ENCODE measurements around the gene ANKS1A.

ANKS1A gene

DNA sequence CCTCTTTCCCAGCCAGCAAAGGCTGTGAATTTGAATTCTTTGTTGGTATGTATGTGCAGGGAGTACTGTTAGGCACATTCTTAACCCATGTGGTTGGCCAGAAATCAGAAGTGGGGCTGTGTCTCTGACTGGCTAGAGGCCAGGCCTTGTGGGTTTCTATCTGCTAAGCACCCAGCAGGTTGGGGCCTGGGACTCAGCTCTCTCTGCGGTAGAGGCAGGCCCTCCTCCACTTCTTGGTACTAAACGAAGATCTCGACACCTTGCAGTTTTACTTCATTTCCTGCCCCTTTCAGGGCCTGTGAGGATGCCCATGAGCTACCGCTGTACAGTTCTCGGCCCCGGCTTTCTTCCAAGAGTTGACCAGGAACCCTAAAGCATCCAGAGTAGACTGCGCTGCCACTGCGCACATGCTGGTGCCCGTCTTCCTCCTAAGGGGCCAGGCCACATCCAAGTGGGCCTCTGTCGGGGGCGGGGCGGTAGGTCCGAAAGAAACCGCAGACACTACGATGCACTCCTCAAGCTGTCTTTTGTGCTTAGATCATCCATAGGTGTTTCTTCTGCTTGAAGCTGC lies 201.0 kb downstream of the ANKS1A start:
- Histone ChIP-seq H3K36me3 (ENCODE audit: control insufficient read depth, low read length) (no peaks in the 10 kb centered on the region), H3K9me2 (replicated peaks; ENCODE audit: control insufficient read depth, low read length) (no peaks in the 10 kb centered on the region), H3K79me2 (ENCODE audit: control insufficient read depth, low read length) (no peaks in the 10 kb centered on the region), H3F3A (ENCODE audit: control insufficient read depth, insufficient read depth) (no peaks in the 10 kb centered on the region), H3K4me2 (ENCODE audit: low read length) (no peak overlapping the region), H3K27ac (ENCODE audit: low read depth, low read length) (no peak overlapping the region), H4K20me1 (ENCODE audit: control insufficient read depth, insufficient read depth, low read depth, low read length) (no peaks in the 10 kb centered on the region), H3K4me1 (ENCODE audit: control insufficient read depth, low read length) (no peaks in the 10 kb centered on the region), H3K27me3 (ENCODE audit: control insufficient read depth, low read length) (no peaks in the 10 kb centered on the region), H3K9me3 (ENCODE audit: control insufficient read depth, insufficient read depth, low read length) (no peaks in the 10 kb centered on the region), H3K4me3 (ENCODE audit: low read length) (no peak overlapping the region)
- no peak for TF ChIP-seq EZH2phosphoT487 (IDR thresholded peaks at IDR 0.05; ENCODE audit: borderline replicate concordance, low read length)

DNA sequence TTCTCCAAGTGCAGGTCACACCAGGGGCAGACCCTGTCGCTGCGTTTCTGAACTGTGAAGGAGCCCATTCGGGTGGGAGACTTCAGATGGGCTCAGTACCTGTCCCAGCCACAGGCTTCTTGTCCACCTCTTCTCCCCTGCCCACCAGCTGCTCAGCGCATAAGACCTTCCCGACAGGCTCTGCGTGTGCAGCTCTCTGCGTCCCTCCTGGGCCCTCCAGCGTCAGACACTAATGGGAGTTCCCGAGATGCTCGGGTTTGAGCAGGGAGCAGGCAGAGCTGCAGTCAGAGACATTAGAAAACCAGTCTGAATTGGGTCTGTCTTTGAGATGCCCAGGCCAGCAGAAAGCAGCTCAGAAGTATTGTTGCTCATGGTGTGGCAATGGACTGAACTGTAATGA lies 201.7 kb downstream of the ANKS1A start:
- Histone ChIP-seq H3K79me2 (ENCODE audit: control insufficient read depth, low read length) (no peaks in the 10 kb centered on the region), H3F3A (ENCODE audit: control insufficient read depth, insufficient read depth) (no peaks in the 10 kb centered on the region), H3K36me3 (ENCODE audit: control insufficient read depth, low read length) (no peaks in the 10 kb centered on the region), H3K4me2 (ENCODE audit: low read length) (no peak overlapping the region), H3K27me3 (ENCODE audit: control insufficient read depth, low read length) (no peaks in the 10 kb centered on the region), H4K20me1 (ENCODE audit: control insufficient read depth, insufficient read depth, low read depth, low read length) (no peaks in the 10 kb centered on the region), H3K27ac (ENCODE audit: low read depth, low read length) (no peak overlapping the region), H3K4me1 (ENCODE audit: control insufficient read depth, low read length) (no peaks in the 10 kb centered on the region), H3K9me2 (replicated peaks; ENCODE audit: control insufficient read depth, low read length) (no peaks in the 10 kb centered on the region), H3K4me3 (ENCODE audit: low read length) (no peak overlapping the region), H3K9me3 (ENCODE audit: control insufficient read depth, insufficient read depth, low read length) (no peaks in the 10 kb centered on the region)
- TF ChIP-seq, protein P1, sequence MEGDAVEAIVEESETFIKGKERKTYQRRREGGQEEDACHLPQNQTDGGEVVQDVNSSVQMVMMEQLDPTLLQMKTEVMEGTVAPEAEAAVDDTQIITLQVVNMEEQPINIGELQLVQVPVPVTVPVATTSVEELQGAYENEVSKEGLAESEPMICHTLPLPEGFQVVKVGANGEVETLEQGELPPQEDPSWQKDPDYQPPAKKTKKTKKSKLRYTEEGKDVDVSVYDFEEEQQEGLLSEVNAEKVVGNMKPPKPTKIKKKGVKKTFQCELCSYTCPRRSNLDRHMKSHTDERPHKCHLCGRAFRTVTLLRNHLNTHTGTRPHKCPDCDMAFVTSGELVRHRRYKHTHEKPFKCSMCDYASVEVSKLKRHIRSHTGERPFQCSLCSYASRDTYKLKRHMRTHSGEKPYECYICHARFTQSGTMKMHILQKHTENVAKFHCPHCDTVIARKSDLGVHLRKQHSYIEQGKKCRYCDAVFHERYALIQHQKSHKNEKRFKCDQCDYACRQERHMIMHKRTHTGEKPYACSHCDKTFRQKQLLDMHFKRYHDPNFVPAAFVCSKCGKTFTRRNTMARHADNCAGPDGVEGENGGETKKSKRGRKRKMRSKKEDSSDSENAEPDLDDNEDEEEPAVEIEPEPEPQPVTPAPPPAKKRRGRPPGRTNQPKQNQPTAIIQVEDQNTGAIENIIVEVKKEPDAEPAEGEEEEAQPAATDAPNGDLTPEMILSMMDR (IDR thresholded peaks at IDR 0.05; ENCODE audit: low read depth, low read length, poor library complexity, severe bottlenecking): no peak
- TF ChIP-seq EZH2phosphoT487 (IDR thresholded peaks at IDR 0.05; ENCODE audit: borderline replicate concordance, low read length): no peak

DNA sequence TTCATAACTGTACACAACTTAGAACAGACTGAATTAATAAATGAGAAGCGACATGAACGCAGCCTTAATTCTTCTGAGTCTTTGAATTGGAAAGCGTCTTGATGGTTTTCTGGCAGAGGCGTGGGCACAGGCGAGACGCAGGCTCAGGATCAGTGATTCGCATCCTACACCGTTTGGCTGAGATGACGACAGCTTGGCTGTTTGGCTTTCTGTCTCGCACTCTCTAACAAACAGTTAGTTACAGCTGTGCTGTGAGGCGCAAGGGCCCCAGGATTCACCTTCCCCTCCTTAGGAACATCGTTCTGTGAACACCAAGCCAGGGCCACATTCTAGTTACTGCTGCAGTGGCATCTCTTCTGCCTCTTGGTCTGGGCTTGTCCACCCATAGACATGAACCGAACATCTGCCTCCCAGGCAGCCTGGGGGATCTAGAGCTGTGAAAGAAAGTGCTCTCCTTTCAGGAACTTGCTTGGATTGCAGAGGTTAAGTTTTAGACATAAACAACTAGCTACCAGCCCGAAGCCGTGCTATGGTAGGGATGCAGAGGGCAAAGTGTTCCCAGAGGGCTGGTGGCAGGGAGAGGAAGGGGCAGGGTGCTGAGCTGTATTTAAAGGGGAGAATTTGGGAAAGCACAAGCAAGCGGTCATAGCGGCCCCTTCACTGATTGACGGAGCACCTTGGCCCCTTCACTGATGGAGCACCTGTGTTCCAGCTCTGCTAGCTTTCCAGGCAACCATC lies 202.5 kb downstream of the ANKS1A start:
- no peaks in the 10 kb centered on the region for H3K9me3 ChIP-seq (ENCODE audit: control insufficient read depth, insufficient read depth, low read length)
- H3K27me3 ChIP-seq (ENCODE audit: control insufficient read depth, low read length): peaks cover 6% of the 10 kb centered on the region
- H3F3A ChIP-seq (ENCODE audit: control insufficient read depth, insufficient read depth): no peaks in the 10 kb centered on the region
- H4K20me1 ChIP-seq (ENCODE audit: control insufficient read depth, insufficient read depth, low read depth, low read length): no peaks in the 10 kb centered on the region
- H3K36me3 ChIP-seq (ENCODE audit: control insufficient read depth, low read length): no peaks in the 10 kb centered on the region
- no peaks in the 10 kb centered on the region for H3K4me1 ChIP-seq (ENCODE audit: control insufficient read depth, low read length)
- TF ChIP-seq, protein P1 (IDR thresholded peaks at IDR 0.05; ENCODE audit: low read depth, low read length, poor library complexity, severe bottlenecking): no peak
- TF ChIP-seq EZH2phosphoT487 (IDR thresholded peaks at IDR 0.05; ENCODE audit: borderline replicate concordance, low read length): no peak
- no peak overlapping the region for H3K4me2 ChIP-seq (ENCODE audit: low read length)
- H3K4me3 ChIP-seq (ENCODE audit: low read length): no peak overlapping the region
- H3K27ac ChIP-seq (ENCODE audit: low read depth, low read length): no peak overlapping the region
- H3K9me2 ChIP-seq (replicated peaks; ENCODE audit: control insufficient read depth, low read length): no peaks in the 10 kb centered on the region
- H3K79me2 ChIP-seq (ENCODE audit: control insufficient read depth, low read length): no peaks in the 10 kb centered on the region
